CD14-positive monocyte (primary cell): Measurements from ENCODE around the gene MIOX. TPM values are rescaled to one million over a fixed set of nuclear protein-coding genes. Genes with fewer than 3 reads are reported as not detected.
A peak's percentile ranks its signal among the peaks of the same experiment; 100 is the strongest.

Source experiments
- DNase-seq, 3 donors: peaks; one replicate each; pipeline ENCODE4 v3.0.0-alpha.2; 2011 to 2022
- H2AFZ ChIP-seq: 2 replicates; pipeline ENCODE4 v1.6.0; 2012; ENCODE audit warnings: mild to moderate bottlenecking, low read depth, low read length, inconsistent platforms; ENCODE audit not compliant: insufficient read depth, poor library complexity, severe bottlenecking
- H3K27ac ChIP-seq, 2 donors: 1 replicate in 1 of 2; 2 replicates in 1 of 2; pipeline ENCODE4 v1.5.1; 2012 to 2013; ENCODE audit warnings: low read length in 2 of 2, control low read depth in 1 of 2, inconsistent platforms in 1 of 2, low read depth in 1 of 2, mild to moderate bottlenecking in 1 of 2
- H3K27me3 ChIP-seq, 2 donors: one replicate each; pipeline versions ENCODE4 v1.6.0 to v1.6.1; 2011 to 2013; ENCODE audit warnings: low read length in 2 of 2; ENCODE audit not compliant: control insufficient read depth in 2 of 2, insufficient read depth in 2 of 2
- H3K36me3 ChIP-seq, 2 donors: replicated peaks in 1 of 2; 1 replicate in 1 of 2; 2 replicates in 1 of 2; pipeline versions ENCODE4 v1.5.1 to v1.6.1; 2012 to 2013; ENCODE audit warnings: low read length in 2 of 2, control low read depth in 1 of 2, inconsistent platforms in 1 of 2, mild to moderate bottlenecking in 1 of 2; ENCODE audit not compliant: insufficient read depth in 2 of 2, control insufficient read depth in 1 of 2
- H3K4me1 ChIP-seq, 2 donors: 1 replicate in 1 of 2; 2 replicates in 1 of 2; pipeline versions ENCODE4 v1.5.1 to v1.6.1; 2012 to 2013; ENCODE audit warnings: low read length in 2 of 2, control low read depth in 1 of 2, inconsistent platforms in 1 of 2, mild to moderate bottlenecking in 1 of 2, moderate library complexity in 1 of 2; ENCODE audit not compliant: insufficient read depth in 2 of 2, control insufficient read depth in 1 of 2
- H3K4me2 ChIP-seq: replicated peaks from 2 replicates; pipeline ENCODE3; 2012; ENCODE audit warnings: low read length, moderate library complexity, mild to moderate bottlenecking; ENCODE audit not compliant: poor library complexity, severe bottlenecking; ENCODE audit errors: extremely low read depth
- H3K4me3 ChIP-seq, 3 experiments: fragments of 200-600 bp in 1 of 3; sonication (generic) in 1 of 3; replicated peaks in 1 of 3; 1 replicate in 2 of 3; 2 replicates in 1 of 3; pipeline ENCODE4 v1.5.1; 2011 to 2013; ENCODE audit warnings: low read length in 3 of 3, mild to moderate bottlenecking in 3 of 3, control low read depth in 2 of 3, low read depth in 2 of 3, inconsistent platforms in 1 of 3, moderate library complexity in 1 of 3
- H3K79me2 ChIP-seq: 2 replicates; pipeline ENCODE4 v1.6.0; 2012; ENCODE audit warnings: mild to moderate bottlenecking, control low read depth, inconsistent platforms, low read length, moderate library complexity; ENCODE audit not compliant: insufficient read depth
- H3K9ac ChIP-seq: 2 replicates; pipeline ENCODE4 v1.6.0; 2017; ENCODE audit warnings: low read length, mild to moderate bottlenecking; ENCODE audit not compliant: insufficient read depth, poor library complexity, severe bottlenecking
- H3K9me3 ChIP-seq, 2 donors: replicated peaks in 1 of 2; 1 replicate in 1 of 2; 2 replicates in 1 of 2; pipeline versions ENCODE4 v1.5.1 to v1.6.1; 2012 to 2013; ENCODE audit warnings: low read length in 2 of 2, control low read depth in 1 of 2; ENCODE audit not compliant: control insufficient read depth in 1 of 2, insufficient read depth in 1 of 2
- H4K20me1 ChIP-seq: 2 replicates; pipeline ENCODE4 v1.6.0; 2012; ENCODE audit warnings: mild to moderate bottlenecking, low read length, control low read depth, moderate library complexity; ENCODE audit not compliant: insufficient read depth
- H3K27ac Mint-ChIP-seq, 7 donors: one replicate each; pipeline ENCODE4 v1.8.0; 2020; ENCODE audit warnings: mild to moderate bottlenecking in 7 of 7, mixed read lengths in 7 of 7, moderate library complexity in 6 of 7, inconsistent platforms in 2 of 7
- H3K27me3 Mint-ChIP-seq, 3 donors: one replicate each; pipeline ENCODE4 v1.8.0; 2021 to 2022; ENCODE audit warnings: low read depth in 3 of 3, mild to moderate bottlenecking in 3 of 3, mixed read lengths in 3 of 3, moderate library complexity in 3 of 3, inconsistent platforms in 1 of 3
- H3K36me3 Mint-ChIP-seq, 2 donors: one replicate each; pipeline ENCODE4 v1.8.0; 2020; ENCODE audit warnings: mixed read lengths in 2 of 2, inconsistent platforms in 1 of 2, mild to moderate bottlenecking in 1 of 2
- H3K4me1 Mint-ChIP-seq: one replicate; pipeline ENCODE4 v1.8.0; 2020; ENCODE audit warnings: mild to moderate bottlenecking, mixed read lengths
- H3K4me3 Mint-ChIP-seq, 2 donors: one replicate each; pipeline ENCODE4 v1.8.0; 2020; ENCODE audit warnings: mild to moderate bottlenecking in 2 of 2, mixed read lengths in 2 of 2, moderate library complexity in 1 of 2
- H3K9me3 Mint-ChIP-seq, 7 donors: one replicate each; pipeline ENCODE4 v1.8.0; 2020 to 2022; ENCODE audit warnings: mixed read lengths in 7 of 7, mild to moderate bottlenecking in 6 of 7, moderate library complexity in 6 of 7, inconsistent platforms in 2 of 7
- WGBS: methylation state at CpG from one replicate; pipeline ENCODE4 v1.1.5; 2013; ENCODE audit warnings: missing lambda C conversion rate; ENCODE audit not compliant: insufficient coverage; 5-methylcytosine and 5-hydroxymethylcytosine counted together
- intact Hi-C, 2 donors: fragments of 100-400 bp; cut with micrococcal nuclease; formaldehyde crosslinking; loops; one replicate each; pipeline versions ENCODE4 v1.15.0 to v1.15.1; 2023
- polyA plus RNA-seq, 3 donors: library from polyadenylated mRNA; depleted of rRNA in 1 of 3; unstranded in 2 of 3; stranded (reverse) in 1 of 3; fragments of 300-500 nt in 2 of 3; fragments of >200 nt in 1 of 3; fragmentation: Illumina TruSeq in 2 of 3; gene quantifications; 1 replicate in 2 of 3; 2 replicates in 1 of 3; pipeline ENCODE4 v1.2.3, GENCODE V29; 2012 to 2021
- TF ChIP-seq, protein P1 (sequence below): fragments of 200-600 bp; IDR thresholded peaks from one replicate; pipeline ENCODE4 v1.8.0; 2022; ENCODE audit warnings: antibody characterized with exemption, mild to moderate bottlenecking

The MIOX gene
- polyA plus RNA-seq, 3 donors, result not detected

DNA sequence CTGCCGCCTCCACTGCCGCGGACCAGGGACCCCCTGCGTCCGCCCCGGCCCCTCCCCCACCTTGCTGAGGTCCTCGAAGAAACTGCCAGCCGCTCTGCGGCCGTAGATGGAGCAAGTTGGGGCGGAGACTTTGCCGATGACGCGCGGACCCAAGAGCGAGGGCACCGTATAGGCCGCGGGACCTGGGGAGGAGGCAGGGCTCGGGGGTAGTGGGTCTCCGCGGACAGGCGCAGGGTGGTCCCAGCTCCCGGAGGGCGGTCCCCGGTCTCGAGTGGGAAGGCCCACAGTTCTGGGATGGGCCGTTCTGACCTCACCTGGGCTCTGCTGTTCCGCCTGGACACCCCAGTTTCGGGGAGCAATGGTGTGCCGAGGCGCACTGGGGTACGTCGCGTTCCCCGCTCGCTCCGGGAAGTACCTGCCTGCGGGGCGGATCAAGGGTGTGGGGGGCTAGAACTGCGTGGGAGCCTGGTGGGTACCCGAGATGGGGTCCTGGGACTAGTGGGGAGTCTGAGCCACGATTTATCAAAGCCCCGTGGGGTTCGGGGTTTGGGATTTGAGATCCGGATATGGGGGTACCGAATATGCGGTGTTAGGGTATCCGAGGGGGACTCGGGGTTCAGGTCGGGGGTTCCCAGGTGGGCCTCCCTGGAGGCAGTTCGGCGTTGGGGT, 44.4 kb downstream of the MIOX start:
- Mint-ChIP-seq H3K4me1 (peaks cover 50% of the 10 kb centered on the region), H3K27me3 (no peaks in the 10 kb centered on the region), H3K9me3 (no peaks in the 10 kb centered on the region), H3K36me3 (peaks cover 23 to 25% of the 10 kb centered on the region in 2 donors), H3K4me3 (peak overlapping the region; percentile 90 to 93), H3K27ac (peak overlapping the region; percentile 99 to 100 (median 99))
- no peaks in the 10 kb centered on the region for H3K9me3 ChIP-seq
- DNase-seq, result peak; percentile 78 to 88 (median 82)
- H3K4me1 ChIP-seq, result peaks cover 67 to 87% of the 10 kb centered on the region in 2 donors
- 0% methylated on average over 53 of the region's 53 CpGs for WGBS
- H3K4me2 ChIP-seq, result peak overlapping the region; percentile 95
- H4K20me1 ChIP-seq, result peaks cover 38% of the 10 kb centered on the region
- peaks cover 13 to 16% of the 10 kb centered on the region in 2 donors for H3K36me3 ChIP-seq
- peak overlapping the region; percentile 100 for H3K27ac ChIP-seq
- no peak overlapping the region for H2AFZ ChIP-seq
- peak overlapping the region; percentile 72 to 99 (median 92) for H3K4me3 ChIP-seq
- peak overlapping the region; percentile 100 for H3K9ac ChIP-seq
- TF ChIP-seq, protein P1, sequence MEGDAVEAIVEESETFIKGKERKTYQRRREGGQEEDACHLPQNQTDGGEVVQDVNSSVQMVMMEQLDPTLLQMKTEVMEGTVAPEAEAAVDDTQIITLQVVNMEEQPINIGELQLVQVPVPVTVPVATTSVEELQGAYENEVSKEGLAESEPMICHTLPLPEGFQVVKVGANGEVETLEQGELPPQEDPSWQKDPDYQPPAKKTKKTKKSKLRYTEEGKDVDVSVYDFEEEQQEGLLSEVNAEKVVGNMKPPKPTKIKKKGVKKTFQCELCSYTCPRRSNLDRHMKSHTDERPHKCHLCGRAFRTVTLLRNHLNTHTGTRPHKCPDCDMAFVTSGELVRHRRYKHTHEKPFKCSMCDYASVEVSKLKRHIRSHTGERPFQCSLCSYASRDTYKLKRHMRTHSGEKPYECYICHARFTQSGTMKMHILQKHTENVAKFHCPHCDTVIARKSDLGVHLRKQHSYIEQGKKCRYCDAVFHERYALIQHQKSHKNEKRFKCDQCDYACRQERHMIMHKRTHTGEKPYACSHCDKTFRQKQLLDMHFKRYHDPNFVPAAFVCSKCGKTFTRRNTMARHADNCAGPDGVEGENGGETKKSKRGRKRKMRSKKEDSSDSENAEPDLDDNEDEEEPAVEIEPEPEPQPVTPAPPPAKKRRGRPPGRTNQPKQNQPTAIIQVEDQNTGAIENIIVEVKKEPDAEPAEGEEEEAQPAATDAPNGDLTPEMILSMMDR, result no peak
- H3K79me2 ChIP-seq, result peaks cover 81% of the 10 kb centered on the region
- intact Hi-C loops, result loop anchor here (1.0 to 10.0 kb wide), 5 partner anchors 8 to 596 kb away; partner anchors contain the start of gene TRABD (in 1 of the 2)
- H3K27me3 ChIP-seq, result no peaks in the 10 kb centered on the region

DNA sequence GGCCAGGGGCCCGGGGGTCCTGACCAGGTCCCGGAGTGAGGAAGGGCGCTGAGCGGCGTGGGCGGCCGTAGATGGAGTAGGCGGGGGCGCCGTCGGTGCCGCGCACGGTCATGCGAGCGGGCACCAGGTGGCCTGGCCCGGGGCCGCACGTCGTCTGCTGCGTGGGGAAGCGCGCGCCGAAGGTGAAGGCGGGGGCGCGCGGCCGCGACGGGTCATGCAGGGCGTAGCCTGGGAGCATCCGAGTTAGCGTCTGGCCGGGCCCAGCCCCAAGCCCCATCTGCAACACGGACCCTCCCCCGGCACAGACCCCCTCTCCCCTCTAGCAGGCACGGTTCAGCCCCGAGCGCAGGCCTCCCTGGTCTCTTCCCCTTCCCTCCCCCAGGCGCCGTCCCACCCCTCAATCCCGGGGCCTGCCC, 44.9 kb downstream of the MIOX start:
- peak; percentile 65 to 87 (median 72) for DNase-seq
- Histone ChIP-seq H3K27me3 (no peaks in the 10 kb centered on the region), H3K79me2 (peaks cover 84% of the 10 kb centered on the region), H3K4me2 (peak overlapping the region; percentile 95), H3K4me3 (peak overlapping the region; percentile 72 to 99 (median 92)), H3K9me3 (no peaks in the 10 kb centered on the region), H2AFZ (no peak overlapping the region), H3K27ac (peak overlapping the region; percentile 100), H3K36me3 (peaks cover 13 to 16% of the 10 kb centered on the region in 2 donors), H4K20me1 (peaks cover 32% of the 10 kb centered on the region), H3K9ac (peak overlapping the region; percentile 100), H3K4me1 (peaks cover 73 to 87% of the 10 kb centered on the region in 2 donors)
- Mint-ChIP-seq H3K36me3 (peaks cover 23 to 25% of the 10 kb centered on the region in 2 donors), H3K4me3 (peak overlapping the region; percentile 90 to 93), H3K4me1 (peaks cover 55% of the 10 kb centered on the region), H3K9me3 (no peaks in the 10 kb centered on the region), H3K27ac (peak overlapping the region; percentile 99 to 100 (median 99)), H3K27me3 (no peaks in the 10 kb centered on the region)
- TF ChIP-seq, protein P1, result no peak
- WGBS, result under 1% methylated on average over 43 of the region's 44 CpGs
- intact Hi-C loops, result loop anchor here (1.0 to 10.0 kb wide), 4 partner anchors 8 to 597 kb away; partner anchors contain the start of gene TRABD (in 1 of the 2)
